K562 (cell line): ENCODE results near the gene GBF1.

Experiments
- CBX5 ChIP-seq: IDR thresholded peaks from 2 replicates; pipeline ENCODE4 v1.6.1; 2014; ENCODE audit warnings: low read depth, borderline replicate concordance
- EGR1 ChIP-seq: fragments of 450-650 bp; conservative IDR thresholded peaks from 2 replicates; pipeline ENCODE4 v1.6.1; 2017; ENCODE audit warnings: mild to moderate bottlenecking
- EZH2 ChIP-seq: IDR thresholded peaks from 2 replicates; pipeline ENCODE4 v1.6.1; 2012; ENCODE audit warnings: low read depth, mild to moderate bottlenecking, inconsistent platforms, low read length, borderline replicate concordance
- KDM1A ChIP-seq, 2 experiments: fragments of 450-650 bp; IDR thresholded peaks; 2 replicates each; pipeline ENCODE4 v1.6.1; 2016; ENCODE audit warnings: mild to moderate bottlenecking in 2 of 2
- NR4A1 ChIP-seq, 2 experiments: fragments of 250-450 bp in 1 of 2; fragments of 450-650 bp in 1 of 2; sonication (Bioruptor Pico) in 1 of 2; IDR thresholded peaks; 2 replicates each; pipeline versions ENCODE4 v1.4.0 to v1.6.1; 2016 to 2020; ENCODE audit warnings: mild to moderate bottlenecking in 2 of 2, missing compliant biosample characterization in 1 of 2, missing genetic modification characterization in 1 of 2, moderate library complexity in 1 of 2
- RNF2 ChIP-seq: sonication (generic); IDR thresholded peaks from 2 replicates; pipeline ENCODE4 v1.6.1; 2016
- ZNF232 ChIP-seq: sonication (generic); formaldehyde crosslinking; IDR thresholded peaks from 2 replicates; pipeline ENCODE4 v1.8.0; 2022; ENCODE audit warnings: mild to moderate bottlenecking, missing genetic modification reagents
- TF ChIP-seq, protein P1 (sequence below): sonication (generic); formaldehyde crosslinking; IDR thresholded peaks from 2 replicates; pipeline ENCODE4 v1.8.0; 2022; ENCODE audit warnings: mild to moderate bottlenecking, missing genetic modification reagents
- TF ChIP-seq, protein P2 (sequence below): fragments of 450-650 bp; IDR thresholded peaks from 2 replicates; pipeline ENCODE4 v1.6.1; 2016; ENCODE audit warnings: low read depth
- TF ChIP-seq, protein P3 (sequence below): fragments of 250-450 bp; sonication (Bioruptor Pico); IDR thresholded peaks from 2 replicates; pipeline ENCODE4 v1.8.0; 2022; ENCODE audit warnings: inconsistent platforms, mild to moderate bottlenecking, moderate library complexity, borderline replicate concordance
- TF ChIP-seq, protein P4 (sequence below): sonication (generic); formaldehyde crosslinking; IDR thresholded peaks from 2 replicates; pipeline ENCODE4 v1.8.1; 2023; ENCODE audit warnings: mild to moderate bottlenecking, missing genetic modification reagents
- TF ChIP-seq, protein P5 (sequence below), 2 experiments: fragments of 450-650 bp in 1 of 2; sonication (generic) in 1 of 2; formaldehyde crosslinking in 1 of 2; IDR thresholded peaks in 1 of 2; conservative IDR thresholded peaks in 1 of 2; 2 replicates each; pipeline versions ENCODE4 v1.6.1 to v1.8.1; 2016 to 2023; ENCODE audit warnings: mild to moderate bottlenecking in 2 of 2, moderate library complexity in 2 of 2, inconsistent platforms in 1 of 2, missing genetic modification reagents in 1 of 2

DNA sequence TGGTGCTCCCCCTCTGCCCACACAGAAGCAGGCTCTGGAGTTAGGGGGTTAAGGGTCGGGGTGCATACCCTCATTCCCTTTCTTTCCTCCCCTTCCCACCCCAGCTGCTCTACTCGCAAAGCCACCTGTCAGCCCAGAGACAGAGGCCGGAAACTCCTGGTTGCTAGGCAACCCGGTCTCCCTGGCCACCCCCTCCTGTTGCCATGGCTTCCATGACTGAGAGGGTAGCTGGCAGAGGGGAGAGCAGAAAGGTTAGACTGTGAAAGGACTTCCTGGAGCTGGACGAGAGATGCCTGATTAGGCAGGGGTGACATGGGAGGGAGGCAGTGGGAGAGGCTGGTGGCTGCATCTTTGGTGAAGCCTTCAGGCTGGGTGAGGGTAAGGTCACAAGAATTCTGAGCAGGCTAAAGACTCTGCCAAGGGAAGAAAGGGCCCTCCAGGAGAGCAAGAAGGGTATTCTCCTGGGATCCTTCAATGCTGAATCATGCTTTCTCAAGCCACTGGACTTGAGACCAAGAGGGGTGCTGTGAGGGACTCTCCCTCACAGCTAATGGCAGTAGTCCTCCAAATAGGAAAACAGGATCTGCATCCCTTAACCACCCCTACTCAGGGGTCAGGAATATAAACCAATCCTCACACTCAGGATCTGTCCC is 167.8 kb downstream of the GBF1 start:
- TF ChIP-seq, protein P1, sequence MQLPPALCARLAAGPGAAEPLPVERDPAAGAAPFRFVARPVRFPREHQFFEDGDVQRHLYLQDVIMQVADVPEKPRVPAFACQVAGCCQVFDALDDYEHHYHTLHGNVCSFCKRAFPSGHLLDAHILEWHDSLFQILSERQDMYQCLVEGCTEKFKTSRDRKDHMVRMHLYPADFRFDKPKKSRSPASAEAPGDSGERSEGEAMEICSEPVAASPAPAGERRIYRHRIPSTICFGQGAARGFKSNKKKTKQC (CRISPR knock-in tag) = no peak
- TF ChIP-seq NR4A1 (CRISPR knock-in tag; IDR thresholded peaks at IDR 0.05) (no peak), NR4A1 (tag; IDR thresholded peaks at IDR 0.05) (no peak), CBX5 (no peak), EGR1 (no peak), KDM1A (IDR thresholded peaks at IDR 0.05) (peak in 1 of 2 experiments; percentile 9; a peak in 1 of 4 replicates), RNF2 (no peak), ZNF232 (CRISPR knock-in tag) (no peak), EZH2 (no peak)
- TF ChIP-seq, protein P2, sequence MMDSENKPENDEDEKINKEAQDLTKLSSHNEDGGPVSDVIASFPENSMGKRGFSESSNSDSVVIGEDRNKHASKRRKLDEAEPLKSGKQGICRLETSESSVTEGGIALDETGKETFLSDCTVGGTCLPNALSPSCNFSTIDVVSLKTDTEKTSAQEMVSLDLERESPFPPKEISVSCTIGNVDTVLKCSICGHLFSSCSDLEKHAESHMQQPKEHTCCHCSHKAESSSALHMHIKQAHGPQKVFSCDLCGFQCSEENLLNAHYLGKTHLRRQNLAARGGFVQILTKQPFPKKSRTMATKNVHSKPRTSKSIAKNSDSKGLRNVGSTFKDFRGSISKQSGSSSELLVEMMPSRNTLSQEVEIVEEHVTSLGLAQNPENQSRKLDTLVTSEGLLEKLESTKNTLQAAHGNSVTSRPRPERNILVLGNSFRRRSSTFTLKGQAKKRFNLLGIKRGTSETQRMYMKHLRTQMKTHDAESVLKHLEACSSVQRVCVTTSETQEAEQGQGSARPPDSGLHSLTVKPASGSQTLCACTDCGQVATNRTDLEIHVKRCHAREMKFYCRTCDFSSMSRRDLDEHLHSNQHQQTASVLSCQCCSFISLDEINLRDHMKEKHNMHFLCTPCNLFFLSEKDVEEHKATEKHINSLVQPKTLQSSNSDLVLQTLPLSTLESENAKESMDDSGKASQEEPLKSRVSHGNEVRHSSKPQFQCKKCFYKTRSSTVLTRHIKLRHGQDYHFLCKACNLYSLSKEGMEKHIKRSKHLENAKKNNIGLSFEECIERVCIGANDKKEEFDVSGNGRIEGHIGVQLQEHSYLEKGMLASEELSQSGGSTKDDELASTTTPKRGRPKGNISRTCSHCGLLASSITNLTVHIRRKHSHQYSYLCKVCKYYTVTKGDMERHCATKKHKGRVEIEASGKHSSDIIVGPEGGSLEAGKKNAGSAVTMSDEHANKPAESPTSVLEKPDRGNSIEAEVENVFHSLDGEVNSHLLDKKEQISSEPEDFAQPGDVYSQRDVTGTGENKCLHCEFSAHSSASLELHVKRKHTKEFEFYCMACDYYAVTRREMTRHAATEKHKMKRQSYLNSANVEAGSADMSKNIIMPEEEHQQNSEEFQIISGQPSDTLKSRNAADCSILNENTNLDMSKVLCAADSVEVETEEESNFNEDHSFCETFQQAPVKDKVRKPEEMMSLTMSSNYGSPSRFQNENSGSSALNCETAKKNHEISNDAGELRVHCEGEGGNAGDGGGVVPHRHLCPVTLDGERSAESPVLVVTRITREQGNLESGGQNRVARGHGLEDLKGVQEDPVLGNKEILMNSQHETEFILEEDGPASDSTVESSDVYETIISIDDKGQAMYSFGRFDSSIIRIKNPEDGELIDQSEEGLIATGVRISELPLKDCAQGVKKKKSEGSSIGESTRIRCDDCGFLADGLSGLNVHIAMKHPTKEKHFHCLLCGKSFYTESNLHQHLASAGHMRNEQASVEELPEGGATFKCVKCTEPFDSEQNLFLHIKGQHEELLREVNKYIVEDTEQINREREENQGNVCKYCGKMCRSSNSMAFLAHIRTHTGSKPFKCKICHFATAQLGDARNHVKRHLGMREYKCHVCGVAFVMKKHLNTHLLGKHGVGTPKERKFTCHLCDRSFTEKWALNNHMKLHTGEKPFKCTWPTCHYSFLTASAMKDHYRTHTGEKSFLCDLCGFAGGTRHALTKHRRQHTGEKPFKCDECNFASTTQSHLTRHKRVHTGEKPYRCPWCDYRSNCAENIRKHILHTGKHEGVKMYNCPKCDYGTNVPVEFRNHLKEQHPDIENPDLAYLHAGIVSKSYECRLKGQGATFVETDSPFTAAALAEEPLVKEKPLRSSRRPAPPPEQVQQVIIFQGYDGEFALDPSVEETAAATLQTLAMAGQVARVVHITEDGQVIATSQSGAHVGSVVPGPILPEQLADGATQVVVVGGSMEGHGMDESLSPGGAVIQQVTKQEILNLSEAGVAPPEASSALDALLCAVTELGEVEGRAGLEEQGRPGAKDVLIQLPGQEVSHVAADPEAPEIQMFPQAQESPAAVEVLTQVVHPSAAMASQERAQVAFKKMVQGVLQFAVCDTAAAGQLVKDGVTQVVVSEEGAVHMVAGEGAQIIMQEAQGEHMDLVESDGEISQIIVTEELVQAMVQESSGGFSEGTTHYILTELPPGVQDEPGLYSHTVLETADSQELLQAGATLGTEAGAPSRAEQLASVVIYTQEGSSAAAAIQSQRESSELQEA = no peak
- TF ChIP-seq, protein P3, sequence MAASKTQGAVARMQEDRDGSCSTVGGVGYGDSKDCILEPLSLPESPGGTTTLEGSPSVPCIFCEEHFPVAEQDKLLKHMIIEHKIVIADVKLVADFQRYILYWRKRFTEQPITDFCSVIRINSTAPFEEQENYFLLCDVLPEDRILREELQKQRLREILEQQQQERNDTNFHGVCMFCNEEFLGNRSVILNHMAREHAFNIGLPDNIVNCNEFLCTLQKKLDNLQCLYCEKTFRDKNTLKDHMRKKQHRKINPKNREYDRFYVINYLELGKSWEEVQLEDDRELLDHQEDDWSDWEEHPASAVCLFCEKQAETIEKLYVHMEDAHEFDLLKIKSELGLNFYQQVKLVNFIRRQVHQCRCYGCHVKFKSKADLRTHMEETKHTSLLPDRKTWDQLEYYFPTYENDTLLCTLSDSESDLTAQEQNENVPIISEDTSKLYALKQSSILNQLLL = no peak
- TF ChIP-seq, protein P4, sequence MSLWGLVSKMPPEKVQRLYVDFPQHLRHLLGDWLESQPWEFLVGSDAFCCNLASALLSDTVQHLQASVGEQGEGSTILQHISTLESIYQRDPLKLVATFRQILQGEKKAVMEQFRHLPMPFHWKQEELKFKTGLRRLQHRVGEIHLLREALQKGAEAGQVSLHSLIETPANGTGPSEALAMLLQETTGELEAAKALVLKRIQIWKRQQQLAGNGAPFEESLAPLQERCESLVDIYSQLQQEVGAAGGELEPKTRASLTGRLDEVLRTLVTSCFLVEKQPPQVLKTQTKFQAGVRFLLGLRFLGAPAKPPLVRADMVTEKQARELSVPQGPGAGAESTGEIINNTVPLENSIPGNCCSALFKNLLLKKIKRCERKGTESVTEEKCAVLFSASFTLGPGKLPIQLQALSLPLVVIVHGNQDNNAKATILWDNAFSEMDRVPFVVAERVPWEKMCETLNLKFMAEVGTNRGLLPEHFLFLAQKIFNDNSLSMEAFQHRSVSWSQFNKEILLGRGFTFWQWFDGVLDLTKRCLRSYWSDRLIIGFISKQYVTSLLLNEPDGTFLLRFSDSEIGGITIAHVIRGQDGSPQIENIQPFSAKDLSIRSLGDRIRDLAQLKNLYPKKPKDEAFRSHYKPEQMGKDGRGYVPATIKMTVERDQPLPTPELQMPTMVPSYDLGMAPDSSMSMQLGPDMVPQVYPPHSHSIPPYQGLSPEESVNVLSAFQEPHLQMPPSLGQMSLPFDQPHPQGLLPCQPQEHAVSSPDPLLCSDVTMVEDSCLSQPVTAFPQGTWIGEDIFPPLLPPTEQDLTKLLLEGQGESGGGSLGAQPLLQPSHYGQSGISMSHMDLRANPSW = no peak
- TF ChIP-seq, protein P5, sequence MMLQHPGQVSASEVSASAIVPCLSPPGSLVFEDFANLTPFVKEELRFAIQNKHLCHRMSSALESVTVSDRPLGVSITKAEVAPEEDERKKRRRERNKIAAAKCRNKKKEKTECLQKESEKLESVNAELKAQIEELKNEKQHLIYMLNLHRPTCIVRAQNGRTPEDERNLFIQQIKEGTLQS (IDR thresholded peaks at IDR 0.05) = no peak
- TF ChIP-seq, protein P5 (CRISPR knock-in tag; conservative IDR thresholded peaks at IDR 0.05) = no peak
